Ishikawa (cell line): ENCODE measurements around the gene GPR18.

Experiments
- CEBPB ChIP-seq: IDR thresholded peaks from 2 replicates; pipeline ENCODE4 v1.6.1; 2012
- CREB1 ChIP-seq: IDR thresholded peaks from 2 replicates; pipeline ENCODE4 v1.6.1; 2012; ENCODE audit warnings: low read depth
- EGR1 ChIP-seq: IDR thresholded peaks from 2 replicates; pipeline ENCODE4 v1.6.1; 2012
- EP300 ChIP-seq: IDR thresholded peaks from 2 replicates; pipeline ENCODE4 v1.6.1; 2012; ENCODE audit warnings: borderline replicate concordance
- FOXM1 ChIP-seq: IDR thresholded peaks from 2 replicates; pipeline ENCODE4 v1.6.1; 2012; ENCODE audit warnings: low read depth, borderline replicate concordance
- MAX ChIP-seq: IDR thresholded peaks from 2 replicates; pipeline ENCODE4 v1.6.1; 2012
- NFIC ChIP-seq: IDR thresholded peaks from 2 replicates; pipeline ENCODE4 v1.6.1; 2012
- RAD21 ChIP-seq: IDR thresholded peaks from 2 replicates; pipeline ENCODE4 v1.6.1; 2012; ENCODE audit warnings: low read depth
- REST ChIP-seq: IDR thresholded peaks from 2 replicates; pipeline ENCODE4 v1.6.1; 2012; ENCODE audit warnings: low read depth, mild to moderate bottlenecking
- TAF1 ChIP-seq: IDR thresholded peaks from 2 replicates; pipeline ENCODE4 v1.6.1; 2012; ENCODE audit warnings: low read depth, mild to moderate bottlenecking
- TCF12 ChIP-seq: IDR thresholded peaks from 2 replicates; pipeline ENCODE4 v1.6.1; 2012; ENCODE audit warnings: low read depth
- TEAD4 ChIP-seq: IDR thresholded peaks from 2 replicates; pipeline ENCODE4 v1.6.1; 2012
- USF1 ChIP-seq: IDR thresholded peaks from 2 replicates; pipeline ENCODE4 v1.6.1; 2012
- YY1 ChIP-seq: IDR thresholded peaks from 2 replicates; pipeline ENCODE4 v1.6.1; 2012; ENCODE audit warnings: low read depth
- ZBTB7A ChIP-seq: IDR thresholded peaks from 2 replicates; pipeline ENCODE4 v1.6.1; 2012; ENCODE audit warnings: low read depth

Gene GPR18

GRCh38 chr13:99275093-99275469 lies 16.9 kb upstream of the GPR18 start:
- TF ChIP-seq TAF1 (no peak), ZBTB7A (no peak), CEBPB (no peak)

- TF ChIP-seq MAX, result no peak
- no peak for TF ChIP-seq EP300
- TF ChIP-seq TAF1, result no peak
- TF ChIP-seq EGR1, result no peak
- TF ChIP-seq RAD21, result no peak
- no peak for TF ChIP-seq USF1
- no peak for TF ChIP-seq YY1
- TF ChIP-seq ZBTB7A, result no peak
- no peak for TF ChIP-seq REST
- TF ChIP-seq CEBPB, result no peak
- no peak for TF ChIP-seq CREB1
- TF ChIP-seq TCF12, result no peak
- no peak for TF ChIP-seq FOXM1
- no peak for TF ChIP-seq TEAD4
- no peak for TF ChIP-seq NFIC
Measured at GRCh38 chr13:99273128-99273527, 14.9 kb upstream of the GPR18 start.

GRCh38 chr13:99272481-99272880 lies 14.3 kb upstream of the GPR18 start:
- TF ChIP-seq REST, result no peak
- TF ChIP-seq TEAD4, result no peak
- TF ChIP-seq YY1, result no peak
- TF ChIP-seq TCF12, result no peak
- no peak for TF ChIP-seq ZBTB7A
- TF ChIP-seq CREB1, result no peak

GRCh38 chr13:99271249-99271648 lies 13.1 kb upstream of the GPR18 start:
- TF ChIP-seq REST (no peak), FOXM1 (no peak), RAD21 (no peak), CREB1 (no peak), TEAD4 (no peak), TAF1 (no peak), NFIC (no peak), CEBPB (no peak), USF1 (no peak), TCF12 (no peak), EP300 (no peak), ZBTB7A (no peak), MAX (no peak), EGR1 (no peak), YY1 (no peak)

- TF ChIP-seq NFIC, result no peak
- TF ChIP-seq RAD21, result no peak
- TF ChIP-seq TCF12, result no peak
- no peak for TF ChIP-seq EGR1
- no peak for TF ChIP-seq FOXM1
- no peak for TF ChIP-seq CREB1
- no peak for TF ChIP-seq TEAD4
- TF ChIP-seq YY1, result no peak
- TF ChIP-seq MAX, result no peak
- TF ChIP-seq EP300, result no peak
- TF ChIP-seq ZBTB7A, result no peak
- no peak for TF ChIP-seq REST
- TF ChIP-seq CEBPB, result no peak
- no peak for TF ChIP-seq TAF1
Measured at GRCh38 chr13:99270518-99270917, 12.3 kb upstream of the GPR18 start.
